Measurements from ENCODE around the gene RPRD1B. TPM values are rescaled to one million over a fixed set of nuclear protein-coding genes. Genes with fewer than 3 reads are reported as not detected.

RPRD1B gene
- total RNA-seq, 1 donor, result 36.3 TPM

DNA sequence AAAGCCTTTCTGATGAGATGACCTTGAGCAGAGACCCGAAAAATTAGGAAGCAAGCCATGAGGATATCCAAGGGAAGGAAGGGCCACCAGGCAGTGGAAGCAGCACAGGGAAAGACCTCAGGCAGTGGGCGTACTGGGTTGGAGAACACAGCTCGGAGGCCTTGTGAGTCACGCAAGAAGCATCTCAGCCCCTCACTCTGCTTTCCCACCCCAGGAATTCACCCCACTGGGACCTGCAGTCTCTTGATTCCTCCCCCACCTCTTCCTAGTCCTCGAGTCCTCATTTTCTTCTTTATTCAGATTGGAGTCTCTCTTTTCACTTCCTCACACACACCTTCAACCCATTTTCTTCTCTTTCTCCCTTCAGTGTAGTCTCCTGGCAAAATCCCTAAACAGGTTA, 27.0 kb downstream of the RPRD1B start:
- no peak overlapping the region for H3K4me3 ChIP-seq (ENCODE audit: low read depth, low read length)
- TF ChIP-seq, protein P1, sequence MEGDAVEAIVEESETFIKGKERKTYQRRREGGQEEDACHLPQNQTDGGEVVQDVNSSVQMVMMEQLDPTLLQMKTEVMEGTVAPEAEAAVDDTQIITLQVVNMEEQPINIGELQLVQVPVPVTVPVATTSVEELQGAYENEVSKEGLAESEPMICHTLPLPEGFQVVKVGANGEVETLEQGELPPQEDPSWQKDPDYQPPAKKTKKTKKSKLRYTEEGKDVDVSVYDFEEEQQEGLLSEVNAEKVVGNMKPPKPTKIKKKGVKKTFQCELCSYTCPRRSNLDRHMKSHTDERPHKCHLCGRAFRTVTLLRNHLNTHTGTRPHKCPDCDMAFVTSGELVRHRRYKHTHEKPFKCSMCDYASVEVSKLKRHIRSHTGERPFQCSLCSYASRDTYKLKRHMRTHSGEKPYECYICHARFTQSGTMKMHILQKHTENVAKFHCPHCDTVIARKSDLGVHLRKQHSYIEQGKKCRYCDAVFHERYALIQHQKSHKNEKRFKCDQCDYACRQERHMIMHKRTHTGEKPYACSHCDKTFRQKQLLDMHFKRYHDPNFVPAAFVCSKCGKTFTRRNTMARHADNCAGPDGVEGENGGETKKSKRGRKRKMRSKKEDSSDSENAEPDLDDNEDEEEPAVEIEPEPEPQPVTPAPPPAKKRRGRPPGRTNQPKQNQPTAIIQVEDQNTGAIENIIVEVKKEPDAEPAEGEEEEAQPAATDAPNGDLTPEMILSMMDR (IDR thresholded peaks at IDR 0.05; ENCODE audit: insufficient read depth, low read depth, low read length), result no peak
- no peak for DNase-seq (ENCODE audit: low read depth)

- no peak for DNase-seq (ENCODE audit: low read depth)
- H3K4me3 ChIP-seq (ENCODE audit: low read depth, low read length), result no peak overlapping the region
- TF ChIP-seq, protein P1 (IDR thresholded peaks at IDR 0.05; ENCODE audit: insufficient read depth, low read depth, low read length), result no peak
These were observed 27.6 kb downstream of the RPRD1B start for GRCh38 chr20:38061109-38061508.

DNA sequence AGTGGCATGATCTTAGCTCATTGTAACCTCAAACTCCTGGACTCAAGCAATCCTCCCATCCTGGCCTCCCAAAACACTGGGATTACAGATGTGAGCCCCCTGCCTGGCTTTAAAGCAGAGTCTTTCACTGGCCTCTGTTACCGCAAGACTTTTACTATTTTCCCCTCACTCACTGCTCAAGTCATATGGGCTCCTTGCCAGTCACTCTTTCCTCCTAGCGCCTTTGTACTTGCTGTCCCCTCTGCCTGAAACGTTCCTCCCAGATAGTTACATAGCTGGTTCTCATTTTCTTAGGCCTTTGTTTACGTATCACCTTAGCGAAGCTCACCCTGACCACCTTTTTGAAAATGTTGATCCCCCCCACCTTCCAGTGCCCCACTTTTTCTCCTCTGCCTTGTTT, 29.3 kb downstream of the RPRD1B start:
- no peak overlapping the region for H3K4me3 ChIP-seq (ENCODE audit: low read depth, low read length)
- TF ChIP-seq, protein P1 (IDR thresholded peaks at IDR 0.05; ENCODE audit: insufficient read depth, low read depth, low read length), result no peak
- no peak for DNase-seq (ENCODE audit: low read depth)

GRCh38 chr20:38063911-38064530, 30.5 kb downstream of the RPRD1B start:
- no peak overlapping the region for H3K4me3 ChIP-seq (ENCODE audit: low read depth, low read length)
- TF ChIP-seq, protein P1 (IDR thresholded peaks at IDR 0.05; ENCODE audit: insufficient read depth, low read depth, low read length), result no peak
- DNase-seq (ENCODE audit: low read depth), result no peak

DNA sequence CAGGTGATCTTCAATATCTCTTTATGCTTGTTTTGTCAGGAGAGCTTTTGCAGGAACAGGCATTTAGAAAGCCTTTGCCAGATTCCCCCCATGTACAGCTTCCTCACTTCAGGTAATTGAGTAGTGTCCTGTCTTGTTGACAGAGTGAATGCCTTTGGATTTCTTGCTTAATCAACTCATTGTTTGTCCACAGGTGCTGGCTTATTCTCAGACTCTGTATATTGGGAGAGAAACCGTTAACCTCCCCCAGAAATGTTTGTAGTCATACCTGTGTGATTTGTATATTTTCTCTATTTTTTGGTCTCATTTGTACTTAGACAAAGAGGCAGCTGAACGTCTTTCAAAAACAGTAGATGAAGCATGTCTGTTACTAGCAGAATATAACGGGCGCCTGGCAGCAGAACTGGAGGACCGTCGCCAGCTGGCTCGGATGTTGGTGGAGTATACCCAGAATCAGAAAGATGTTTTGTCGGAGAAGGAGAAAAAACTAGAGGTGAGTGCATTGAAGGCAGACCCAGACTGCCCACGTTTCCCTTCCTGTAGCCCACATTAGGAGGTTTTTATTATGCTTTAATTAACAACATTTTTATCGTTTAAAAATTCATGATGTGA, 32.3 kb downstream of the RPRD1B start:
- DNase-seq (ENCODE audit: low read depth), result no peak
- TF ChIP-seq, protein P1 (IDR thresholded peaks at IDR 0.05; ENCODE audit: insufficient read depth, low read depth, low read length), result no peak
- no peak overlapping the region for H3K4me3 ChIP-seq (ENCODE audit: low read depth, low read length)

DNA sequence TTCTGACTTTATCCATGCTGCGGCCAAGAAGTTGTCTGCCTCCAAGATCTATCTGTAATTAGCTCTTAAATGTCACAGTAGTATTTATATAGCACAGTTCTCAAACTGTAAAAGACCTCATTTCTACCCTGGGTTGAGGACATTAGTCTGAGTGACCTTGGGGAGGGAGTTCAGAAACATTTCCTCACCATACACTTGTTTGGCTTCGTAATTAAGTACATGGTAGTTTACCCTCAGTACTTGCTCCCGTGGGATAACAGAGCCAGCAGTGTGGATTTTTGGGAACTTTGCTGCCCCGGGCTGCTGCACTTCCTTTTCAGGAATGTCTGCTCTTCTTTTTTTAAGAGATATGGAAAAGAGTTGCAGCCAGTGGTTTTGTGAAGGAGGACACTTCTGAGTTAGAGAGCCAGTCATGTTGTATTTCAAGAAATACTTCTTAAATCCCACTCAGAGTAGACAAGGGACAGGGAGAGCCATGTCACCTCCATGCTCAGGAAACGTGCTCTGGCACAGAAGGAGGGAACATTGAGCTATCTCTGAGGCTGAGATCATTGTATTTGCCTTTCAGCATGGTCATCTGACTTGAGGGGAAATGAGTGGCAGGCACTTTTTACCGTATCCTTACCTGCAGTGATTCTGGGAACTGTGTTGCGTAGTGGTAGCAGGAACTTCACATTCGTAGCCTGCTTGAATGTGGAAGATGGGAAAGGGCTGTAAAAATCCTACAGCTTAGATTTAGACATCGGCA, 33.6 kb downstream of the RPRD1B start:
- DNase-seq (ENCODE audit: low read depth), result no peak
- TF ChIP-seq, protein P1 (IDR thresholded peaks at IDR 0.05; ENCODE audit: insufficient read depth, low read depth, low read length), result no peak
- no peak overlapping the region for H3K4me3 ChIP-seq (ENCODE audit: low read depth, low read length)
